HuH-7.5 (cell line): ENCODE measurements around the gene ADGRD2.

Source experiments
- DNase-seq: peaks from one replicate; pipeline ENCODE4 v3.0.0; 2011; ENCODE audit warnings: low spot score

Gene ADGRD2

DNA sequence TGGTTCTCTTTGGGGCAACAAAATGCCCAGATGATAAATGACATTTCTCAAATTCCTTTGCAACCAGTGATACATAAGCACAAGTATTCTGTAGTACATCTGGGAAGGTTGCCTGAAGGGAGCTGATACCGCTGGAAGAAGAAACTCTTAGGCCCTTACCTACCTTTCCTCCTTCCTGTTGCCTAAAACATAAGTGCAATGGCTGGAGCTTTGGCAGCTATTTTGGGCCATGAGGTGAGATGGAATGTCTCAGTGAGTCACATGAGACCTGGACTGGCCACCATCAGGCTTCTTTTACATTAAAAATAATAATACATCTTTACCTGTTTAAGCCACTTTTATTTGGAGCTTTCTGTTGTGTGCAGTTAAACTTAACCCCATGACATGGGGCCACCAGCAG, 11.2 kb upstream of the ADGRD2 start:
- DNase-seq: no peak

DNA sequence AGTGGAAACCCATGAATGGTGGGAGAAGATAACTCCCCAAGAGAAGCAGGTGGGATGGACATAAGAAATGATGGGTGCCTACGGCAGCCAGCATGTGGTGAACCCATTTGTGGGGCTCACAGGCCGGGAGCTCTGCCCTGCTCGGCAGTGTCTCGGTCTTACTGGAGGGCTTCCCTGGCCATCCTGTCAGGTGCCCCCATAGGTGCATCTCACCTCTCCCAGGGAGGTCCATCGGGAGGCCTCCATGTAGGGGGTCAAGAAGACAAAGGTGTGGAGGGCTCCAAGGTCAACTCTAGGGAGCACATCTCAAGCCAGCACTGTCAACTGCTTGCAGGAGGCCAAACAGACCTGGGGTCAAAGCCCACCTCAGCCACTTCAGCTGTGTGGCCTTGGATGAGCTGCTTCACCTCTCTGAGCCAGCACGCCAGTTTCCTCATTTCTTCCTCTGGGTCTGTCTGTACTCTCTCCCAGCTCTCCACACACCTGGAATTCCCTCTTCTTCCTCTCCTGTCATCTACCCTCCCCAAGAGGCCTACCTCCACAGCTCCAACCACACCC, 10.5 kb upstream of the ADGRD2 start:
- no peak for DNase-seq

DNA sequence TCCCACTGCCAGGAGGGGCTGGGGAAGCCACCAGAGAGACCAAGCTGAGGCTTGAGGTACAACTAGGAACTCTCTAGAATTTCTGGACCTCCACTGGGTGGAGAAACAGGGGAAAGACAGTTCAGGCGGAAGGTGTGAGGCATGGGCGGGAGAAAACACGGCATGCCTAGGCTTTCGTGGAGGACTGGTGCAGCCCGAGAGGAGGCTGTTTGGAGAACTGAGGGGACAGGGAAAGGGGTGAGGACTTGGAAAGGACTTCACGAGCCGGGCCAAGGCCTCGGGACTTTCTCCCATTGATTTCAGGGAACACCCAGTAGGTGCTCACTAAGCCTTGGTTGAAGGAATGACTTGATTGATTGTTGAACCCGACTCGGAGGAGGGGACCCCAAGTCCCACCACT, 9.5 kb upstream of the ADGRD2 start:
- no peak for DNase-seq

DNA sequence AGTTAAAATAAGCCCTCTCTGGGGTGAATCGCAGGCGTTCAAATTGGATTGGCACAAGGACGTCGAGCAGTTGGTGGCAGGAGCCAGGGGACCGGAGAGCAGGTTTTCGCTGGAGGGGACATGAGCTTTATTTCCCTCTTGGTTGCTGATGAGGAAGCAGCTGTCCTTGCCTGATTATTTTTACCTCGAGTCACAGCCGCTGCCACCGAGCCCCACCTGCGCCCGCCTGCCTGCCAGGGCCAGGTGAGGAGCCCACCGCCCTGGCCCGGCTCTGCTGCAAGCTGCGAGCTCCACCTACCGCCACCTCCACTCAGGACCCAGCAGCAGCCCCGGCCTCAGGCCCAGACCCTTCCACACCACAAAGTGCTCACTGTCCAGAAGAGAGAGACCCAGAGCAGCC, 9.0 kb upstream of the ADGRD2 start:
- no peak for DNase-seq

DNA sequence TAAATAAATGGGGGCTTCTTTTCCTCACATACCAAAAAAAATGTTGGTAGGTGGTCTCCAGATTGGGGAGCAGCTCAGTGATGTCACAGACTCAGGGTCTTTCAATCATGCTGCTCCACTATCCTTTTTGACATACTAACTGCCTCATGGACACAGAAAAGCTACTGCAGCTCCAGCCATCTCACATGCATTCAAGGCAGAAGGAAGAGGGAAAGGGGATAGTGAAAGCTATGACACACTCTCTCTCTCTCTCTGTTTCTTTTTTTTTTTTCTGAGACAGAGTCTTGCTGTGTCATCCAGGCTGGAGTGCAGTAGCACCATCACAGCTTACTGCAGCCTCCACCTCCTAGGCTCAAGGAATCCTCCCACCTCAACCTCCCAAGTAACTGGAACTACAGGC, 7.9 kb upstream of the ADGRD2 start:
- no peak for DNase-seq

DNA sequence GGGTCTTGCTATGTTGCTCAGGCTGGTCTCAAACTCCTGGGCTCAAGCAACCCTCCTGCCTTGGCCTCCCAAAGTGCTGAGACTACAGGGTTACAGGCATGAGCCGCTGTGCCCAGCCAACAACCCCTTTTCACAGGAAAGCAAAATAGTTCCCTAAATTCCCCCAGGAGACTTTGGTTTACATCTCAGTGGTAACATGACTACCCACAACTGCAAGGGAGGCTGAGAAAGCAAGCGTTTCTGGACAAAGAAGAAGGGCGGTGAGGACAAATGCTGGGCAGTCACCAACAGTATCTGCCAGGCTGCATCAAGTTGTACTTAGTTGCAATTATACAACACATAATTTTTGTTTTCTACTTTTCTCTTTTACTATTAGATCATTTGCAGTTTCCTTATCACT, 7.4 kb upstream of the ADGRD2 start:
- DNase-seq: no peak

DNA sequence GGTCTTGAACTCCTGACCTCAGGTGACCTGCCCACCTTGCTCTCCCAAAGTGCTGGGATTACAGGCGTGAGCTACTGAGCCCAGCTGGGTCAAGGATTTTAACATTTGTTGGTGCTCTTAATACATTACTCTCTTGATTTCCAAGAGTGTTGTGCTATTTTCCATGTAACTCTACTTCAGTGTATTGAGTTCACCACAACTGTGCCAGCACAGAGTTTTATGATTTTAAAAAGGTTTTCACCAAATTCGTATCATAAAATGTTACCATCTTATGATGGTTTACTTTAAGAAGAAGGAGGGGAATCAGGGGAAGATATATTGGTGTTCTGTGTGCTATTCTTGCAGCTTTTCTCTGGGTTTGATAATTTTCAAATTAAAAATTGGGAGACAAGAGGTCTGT, 6.6 kb upstream of the ADGRD2 start:
- DNase-seq: no peak

DNA sequence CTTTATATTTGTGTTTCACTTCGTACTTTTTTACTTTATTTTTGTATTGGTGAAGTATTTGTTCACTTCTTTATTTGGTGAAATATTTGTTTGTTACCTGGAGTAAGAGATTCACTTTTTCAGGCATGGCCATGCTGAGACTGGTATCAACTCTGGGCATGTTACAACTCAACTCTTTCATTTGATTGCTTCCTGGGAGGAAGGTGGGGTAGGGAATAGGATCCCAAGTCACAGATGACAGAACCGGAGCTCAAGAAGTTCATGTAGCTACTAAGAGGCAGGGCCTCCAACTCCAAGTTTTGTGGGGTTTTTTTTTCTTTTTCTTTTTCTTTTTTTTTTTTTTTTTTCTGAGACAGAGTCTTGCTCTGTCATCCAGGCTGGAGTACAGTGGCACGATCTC, 6.1 kb upstream of the ADGRD2 start:
- no peak for DNase-seq

DNA sequence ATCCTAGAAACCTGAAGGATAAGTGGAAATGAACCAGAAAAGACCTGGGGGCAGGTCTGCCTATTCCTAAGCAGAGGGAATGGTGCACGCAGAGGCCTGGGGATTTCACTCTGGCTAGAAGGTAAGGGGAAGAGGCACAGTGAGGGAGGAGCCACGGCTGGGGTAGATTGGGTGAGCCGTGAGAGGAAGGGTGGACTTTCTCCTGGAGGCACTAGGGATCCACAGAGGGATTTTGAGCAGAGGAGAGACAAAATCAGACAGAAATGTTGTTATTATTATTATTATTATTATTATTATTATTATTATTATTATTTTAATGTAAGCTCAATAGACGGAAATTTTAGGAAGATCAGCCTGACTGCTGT, 3.0 kb upstream of the ADGRD2 start:
- DNase-seq: no peak

DNA sequence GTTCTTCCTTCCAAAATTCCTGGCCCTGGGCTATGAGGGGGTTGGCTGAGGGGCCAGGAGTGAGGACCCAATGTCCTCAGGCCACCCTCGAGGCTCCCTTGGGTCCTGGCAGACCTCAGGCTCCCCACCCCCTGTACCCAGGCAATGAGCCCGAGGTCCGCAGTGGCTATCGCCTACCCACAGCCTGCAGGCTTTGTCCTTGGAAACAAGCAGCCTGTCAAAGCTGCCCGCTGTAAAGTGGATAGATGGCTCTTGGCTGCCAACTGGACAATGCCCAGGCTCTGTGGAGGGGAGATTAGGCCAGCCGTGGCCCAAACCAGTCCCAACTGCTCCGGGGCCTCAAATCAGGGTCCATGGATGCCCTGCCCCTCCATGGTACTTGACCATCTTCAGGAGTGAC, 2.2 kb upstream of the ADGRD2 start:
- no peak for DNase-seq

DNA sequence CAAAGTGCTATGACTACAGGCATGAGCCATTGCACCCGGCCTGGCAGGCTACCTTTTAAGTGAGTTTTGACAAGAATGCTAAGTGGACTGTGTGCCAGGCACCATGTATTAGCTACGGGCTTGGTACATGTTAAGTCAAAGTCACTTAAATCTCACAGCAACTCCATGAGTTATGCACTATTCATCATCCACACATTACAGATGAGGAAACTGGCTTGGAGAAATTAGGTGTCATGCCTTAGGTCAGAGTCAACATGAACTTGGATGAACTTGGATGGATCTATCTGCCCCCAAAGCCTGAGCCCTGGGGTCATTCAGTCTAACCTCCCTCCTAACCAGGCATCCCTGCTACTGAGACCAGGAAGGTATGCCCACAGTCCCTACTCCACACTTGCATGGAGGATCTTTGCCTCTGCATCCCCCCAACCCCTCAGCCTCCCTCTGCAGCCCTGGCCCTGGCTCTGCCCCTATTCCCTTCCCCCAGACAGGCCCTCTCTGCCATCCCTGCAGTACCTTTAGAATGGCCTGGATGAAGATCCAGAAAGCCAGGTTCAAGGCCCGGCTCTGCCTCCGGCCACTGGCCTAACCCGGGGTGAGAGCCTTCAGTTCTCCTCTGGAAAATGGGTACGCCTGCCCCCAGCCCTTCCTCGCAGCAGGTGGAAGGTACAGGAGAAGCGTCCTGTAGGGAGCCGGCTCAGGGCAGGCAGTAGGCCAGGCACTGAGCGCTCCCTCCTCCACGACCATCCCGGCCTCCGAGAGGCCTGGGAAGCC, 685 bp upstream of the ADGRD2 start:
- DNase-seq: no peak

DNA sequence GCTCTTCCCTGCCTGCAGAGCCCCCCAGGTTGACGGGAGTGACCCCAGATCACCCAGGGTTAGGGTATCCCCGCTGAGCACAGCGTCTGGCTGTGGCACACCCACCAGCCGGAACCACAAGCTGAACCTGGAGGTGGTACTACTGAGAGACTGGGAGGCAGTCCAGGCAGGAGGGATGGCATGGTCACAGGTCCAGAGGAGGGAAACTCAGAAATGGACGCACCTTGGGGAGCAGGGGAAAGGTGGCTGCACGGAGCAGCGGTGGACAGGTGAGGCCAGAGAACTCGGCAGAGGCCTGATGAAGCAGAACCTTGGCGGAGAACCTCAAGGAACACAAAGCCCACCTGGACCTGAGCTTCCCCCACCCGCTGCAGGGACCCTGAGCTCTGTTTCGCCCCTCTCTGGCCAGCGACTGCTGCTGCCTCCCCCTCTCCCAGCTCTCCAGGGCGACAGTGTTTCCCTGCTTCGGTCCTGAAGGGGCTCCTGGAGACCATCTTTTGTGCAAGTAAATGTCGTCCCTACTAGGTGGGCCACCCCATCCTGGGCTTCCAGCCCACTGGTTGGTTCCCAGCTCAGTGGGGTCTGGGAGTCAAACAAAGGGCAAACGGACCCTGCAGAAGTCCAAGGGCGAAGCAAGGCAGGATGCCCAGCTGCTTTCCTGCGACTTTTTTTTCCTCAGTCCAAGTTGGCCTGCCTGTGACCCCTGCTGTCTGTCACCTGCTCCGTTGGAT, 845 bp downstream of the ADGRD2 start:
- DNase-seq: no peak

DNA sequence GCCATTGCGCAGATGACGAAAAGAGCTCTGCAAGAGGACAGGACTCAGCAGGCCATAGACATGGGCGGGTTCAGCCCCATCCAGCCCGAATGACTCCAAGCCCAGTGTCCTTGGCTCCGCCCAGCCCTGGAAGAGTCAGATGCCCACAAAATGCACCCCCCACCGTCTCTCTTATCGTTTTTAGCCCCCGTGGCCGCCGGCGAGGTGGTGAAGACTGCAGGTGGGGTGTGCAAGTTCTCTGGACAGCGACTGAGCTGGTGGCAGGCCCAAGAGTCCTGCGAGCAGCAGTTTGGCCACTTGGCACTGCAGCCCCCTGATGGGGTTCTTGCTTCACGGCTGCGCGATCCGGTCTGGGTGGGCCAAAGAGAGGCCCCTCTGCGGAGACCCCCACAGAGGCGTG, 2.1 kb downstream of the ADGRD2 start:
- DNase-seq: no peak

DNA sequence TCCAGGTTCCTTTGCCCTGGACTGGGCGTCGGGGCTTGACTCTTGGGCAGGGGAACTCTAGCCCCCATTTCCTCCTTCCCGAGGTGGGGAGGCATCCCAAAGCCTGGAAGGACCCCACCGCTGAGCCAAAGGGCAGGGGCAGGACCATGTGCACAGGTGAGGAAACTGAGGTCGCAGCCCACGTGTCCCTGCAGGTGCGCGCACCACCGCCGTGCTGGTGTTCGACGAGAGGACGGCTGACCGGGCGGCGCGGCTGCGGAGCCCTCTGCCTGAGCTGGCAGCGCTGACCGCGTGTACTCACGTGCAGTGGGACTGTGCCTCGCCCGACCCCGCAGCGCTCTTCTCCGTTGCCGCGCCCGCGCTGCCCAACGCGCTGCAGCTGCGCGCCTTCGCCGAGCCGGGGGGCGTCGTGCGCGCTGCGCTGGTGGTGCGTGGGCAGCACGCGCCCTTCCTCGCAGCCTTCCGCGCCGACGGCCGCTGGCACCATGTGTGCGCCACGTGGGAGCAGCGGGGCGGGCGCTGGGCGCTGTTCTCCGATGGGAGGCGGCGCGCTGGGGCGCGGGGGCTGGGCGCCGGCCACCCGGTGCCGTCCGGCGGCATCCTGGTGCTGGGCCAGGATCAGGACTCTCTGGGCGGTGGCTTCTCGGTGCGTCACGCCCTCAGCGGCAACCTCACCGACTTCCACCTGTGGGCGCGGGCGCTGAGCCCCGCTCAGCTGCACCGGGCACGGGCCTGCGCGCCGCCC, 2.8 kb downstream of the ADGRD2 start:
- DNase-seq: no peak

DNA sequence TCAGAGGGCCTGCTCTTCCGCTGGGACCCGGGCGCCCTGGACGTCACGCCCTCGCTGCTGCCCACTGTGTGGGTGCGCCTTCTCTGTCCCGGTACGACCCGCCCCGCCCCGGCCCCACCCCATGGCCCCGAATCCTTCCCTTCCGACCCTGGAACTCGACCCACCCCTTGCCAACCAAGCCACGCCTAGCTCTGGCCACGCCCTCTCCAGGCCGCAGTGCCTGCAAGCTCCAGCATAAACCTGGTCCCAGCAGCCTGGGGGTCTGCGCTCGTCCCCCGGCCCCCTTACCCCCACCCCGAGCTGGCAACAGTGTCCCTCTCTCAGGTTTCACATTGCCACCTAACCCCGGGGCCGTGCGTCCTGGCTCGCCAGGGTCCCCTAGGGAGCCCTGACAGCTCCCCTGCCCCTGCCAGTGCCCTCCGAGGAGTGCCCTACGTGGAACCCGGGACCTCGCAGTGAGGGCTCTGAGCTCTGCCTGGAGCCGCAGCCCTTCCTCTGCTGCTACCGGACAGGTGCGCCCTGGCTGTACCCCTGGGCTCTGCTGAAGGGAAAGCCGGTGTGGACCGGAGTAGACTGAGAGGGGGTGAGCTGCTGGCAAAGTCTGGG, 3.4 kb downstream of the ADGRD2 start:
- no peak for DNase-seq

DNA sequence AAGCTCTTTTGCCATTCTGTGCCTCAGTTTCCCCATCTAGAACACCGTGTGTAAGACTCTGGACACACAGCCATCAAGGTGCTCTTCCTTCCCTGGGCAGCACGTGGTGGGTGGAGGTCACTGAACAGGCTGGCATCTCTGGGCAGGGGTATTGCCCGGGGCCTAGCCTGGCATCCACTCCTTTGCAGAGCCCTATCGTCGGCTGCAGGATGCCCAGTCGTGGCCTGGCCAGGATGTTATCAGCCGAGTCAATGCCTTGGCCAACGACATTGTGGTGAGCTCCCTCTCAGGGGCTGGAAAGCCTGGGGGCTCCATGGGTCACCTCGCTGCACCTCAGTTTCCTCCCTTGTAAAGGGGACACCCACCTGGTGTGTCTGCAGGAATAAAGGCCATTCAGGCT, 4.0 kb downstream of the ADGRD2 start:
- no peak for DNase-seq

DNA sequence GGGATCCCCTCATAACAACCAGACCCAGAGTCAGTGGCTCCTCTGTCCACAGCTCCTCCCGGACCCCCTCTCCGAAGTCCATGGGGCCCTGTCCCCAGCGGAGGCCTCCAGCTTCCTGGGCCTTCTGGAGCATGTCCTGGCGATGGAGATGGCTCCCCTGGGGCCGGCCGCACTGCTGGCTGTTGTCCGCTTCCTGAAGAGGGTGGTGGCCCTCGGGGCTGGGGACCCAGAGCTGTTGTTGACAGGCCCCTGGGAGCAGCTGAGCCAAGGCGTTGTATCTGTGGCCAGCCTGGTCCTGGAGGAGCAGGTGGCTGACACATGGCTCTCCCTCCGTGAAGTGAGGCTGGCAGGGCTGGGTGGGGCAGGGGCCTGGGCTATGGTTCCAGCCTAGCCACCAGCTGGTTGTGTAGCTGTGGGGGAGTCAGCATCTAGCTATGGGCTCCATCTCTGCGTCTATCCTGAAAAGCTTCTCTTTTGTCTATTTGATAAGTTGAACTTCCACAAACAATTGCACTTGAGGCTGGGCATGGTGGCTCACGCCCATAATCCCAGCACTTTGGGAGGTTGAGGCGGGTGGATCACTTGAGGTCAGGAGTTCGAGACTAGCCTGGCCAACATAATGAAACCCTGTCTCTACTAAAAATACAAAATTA, 4.7 kb downstream of the ADGRD2 start:
- no peak for DNase-seq

DNA sequence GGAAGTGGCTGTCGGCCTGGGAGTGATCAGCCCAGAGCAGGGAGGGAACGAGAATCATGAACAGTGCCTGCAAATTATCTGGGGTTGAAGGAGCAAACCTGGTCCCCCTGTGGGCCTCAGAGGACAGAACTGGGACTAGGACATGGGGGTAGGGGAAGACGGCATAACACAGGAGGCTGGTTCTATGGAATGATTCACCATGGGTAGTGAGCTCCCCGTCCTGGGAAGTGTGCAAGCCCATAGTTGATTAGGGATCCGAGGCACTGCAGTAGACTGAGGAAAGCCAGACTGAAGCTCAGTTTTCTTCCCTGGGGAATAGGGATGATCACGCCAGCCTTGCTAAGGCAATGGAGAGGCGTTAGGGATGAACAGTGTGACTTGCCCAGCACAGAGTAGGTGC, 5.6 kb downstream of the ADGRD2 start:
- DNase-seq: no peak

DNA sequence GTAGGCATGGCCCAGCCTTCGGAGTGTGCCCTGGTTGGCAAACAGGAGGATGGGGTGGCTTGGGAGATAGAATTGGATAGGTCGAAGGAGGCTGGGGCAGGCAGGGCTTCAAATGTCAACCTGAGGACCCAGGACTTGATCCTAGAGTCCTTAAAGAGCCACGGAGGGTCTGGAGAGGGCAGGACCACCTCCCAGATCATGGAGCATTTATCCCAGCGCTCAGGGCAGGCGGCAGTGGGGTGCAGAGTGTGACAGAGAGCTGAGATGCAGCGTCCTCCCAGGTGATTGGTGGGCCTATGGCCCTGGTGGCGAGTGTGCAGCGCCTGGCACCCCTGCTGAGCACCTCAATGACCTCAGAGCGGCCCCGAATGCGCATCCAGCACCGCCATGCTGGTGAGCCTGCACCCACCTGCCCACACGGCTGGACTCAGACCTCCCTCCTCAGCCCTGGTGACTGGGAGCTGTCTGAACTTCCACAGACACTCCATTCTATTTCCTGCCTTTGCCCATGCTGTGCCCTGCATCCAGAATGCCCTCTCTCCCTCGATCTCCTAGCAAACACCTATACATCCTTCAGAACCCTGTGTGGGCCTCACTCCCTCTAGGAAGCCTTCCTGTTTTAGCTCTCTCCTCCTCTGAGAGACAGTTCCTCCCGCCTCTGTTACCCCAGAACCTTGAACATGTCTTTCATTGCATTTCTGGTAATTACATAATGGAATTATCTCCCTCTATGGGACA, 6.3 kb downstream of the ADGRD2 start:
- DNase-seq: no peak

DNA sequence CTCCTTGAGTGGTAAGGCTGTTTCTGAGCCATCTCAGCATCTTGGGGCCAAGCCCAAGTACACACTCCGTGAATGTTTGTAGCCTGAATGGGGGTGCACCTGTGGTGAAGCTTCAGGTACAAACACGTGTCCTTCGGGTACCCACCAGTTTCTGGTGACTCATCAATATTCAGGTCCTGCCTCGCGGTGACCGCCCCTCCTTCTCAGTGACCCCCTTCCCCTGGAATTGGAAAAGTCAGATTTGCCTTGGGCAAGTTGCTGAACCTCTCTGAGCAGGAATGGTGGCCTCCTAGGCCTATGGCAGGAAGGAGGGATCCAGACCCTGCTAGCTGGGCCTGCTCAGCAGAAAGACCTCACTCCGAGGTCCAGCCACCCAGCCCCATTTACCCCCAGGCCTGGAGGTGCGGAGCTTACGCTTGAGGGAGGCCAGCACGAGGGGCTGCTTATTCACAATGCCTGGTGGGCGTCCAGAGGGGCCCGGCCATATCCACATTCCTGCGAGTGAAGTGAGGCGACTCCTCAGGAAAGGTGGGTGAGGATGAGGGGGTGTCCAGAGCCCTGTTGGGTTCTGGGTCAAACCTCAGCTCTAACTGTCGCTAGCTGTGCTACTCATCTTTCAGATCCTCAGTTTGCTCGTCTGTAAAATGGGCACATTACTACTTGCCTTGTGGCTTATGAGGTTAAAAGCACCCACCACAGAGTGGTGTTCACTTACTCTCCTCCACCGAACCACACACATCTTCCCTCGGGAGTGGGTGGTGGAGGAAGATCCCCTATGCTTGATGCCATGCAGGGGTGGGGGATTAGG, 7.0 kb downstream of the ADGRD2 start:
- DNase-seq: no peak
